ENCODE data around the gene NLRC3. TPM values are rescaled to one million over a fixed set of nuclear protein-coding genes. Genes with fewer than 3 reads are reported as not detected.

Gene NLRC3
- total RNA-seq, 1 donor from 2014 or later, result 0.72 TPM

DNA sequence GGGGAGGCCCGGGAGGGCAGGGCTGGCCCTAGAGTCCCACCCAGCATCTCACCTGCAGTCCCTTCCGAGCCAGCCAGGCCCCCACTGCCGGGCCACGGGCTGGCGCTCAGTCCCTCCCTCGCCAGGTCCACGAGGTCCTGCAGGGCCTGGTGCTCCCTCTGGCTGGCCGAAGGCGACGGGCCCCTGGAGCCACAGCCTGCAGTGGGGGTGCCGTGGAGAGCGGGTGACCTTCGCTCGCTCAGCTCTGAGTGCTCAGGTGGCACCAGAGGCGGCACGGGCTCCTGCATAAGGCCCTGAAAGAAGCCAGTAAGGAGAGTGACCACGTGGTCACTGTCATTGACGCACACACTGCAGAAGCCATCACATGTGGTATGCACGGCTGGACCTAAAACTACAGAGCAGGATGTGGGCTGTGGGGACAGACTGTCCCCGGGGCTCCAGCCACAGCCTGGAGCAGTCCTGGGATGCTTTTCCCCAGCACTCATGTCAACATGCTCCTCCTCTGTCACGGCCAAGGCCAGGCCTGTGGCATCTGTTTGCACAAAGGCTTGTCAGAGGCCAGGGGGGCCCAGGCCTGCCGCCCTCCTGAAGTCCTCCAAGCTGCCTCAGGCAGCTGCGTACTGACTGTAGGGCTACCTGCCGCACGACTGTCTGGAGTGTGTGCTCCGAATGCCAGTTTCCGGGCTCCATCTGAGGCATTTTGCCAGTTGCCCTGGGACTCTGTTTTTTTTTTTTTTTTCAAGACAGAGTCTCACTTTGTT is 19.1 kb upstream of the NLRC3 start:
- DNase-seq, result no peak

DNA sequence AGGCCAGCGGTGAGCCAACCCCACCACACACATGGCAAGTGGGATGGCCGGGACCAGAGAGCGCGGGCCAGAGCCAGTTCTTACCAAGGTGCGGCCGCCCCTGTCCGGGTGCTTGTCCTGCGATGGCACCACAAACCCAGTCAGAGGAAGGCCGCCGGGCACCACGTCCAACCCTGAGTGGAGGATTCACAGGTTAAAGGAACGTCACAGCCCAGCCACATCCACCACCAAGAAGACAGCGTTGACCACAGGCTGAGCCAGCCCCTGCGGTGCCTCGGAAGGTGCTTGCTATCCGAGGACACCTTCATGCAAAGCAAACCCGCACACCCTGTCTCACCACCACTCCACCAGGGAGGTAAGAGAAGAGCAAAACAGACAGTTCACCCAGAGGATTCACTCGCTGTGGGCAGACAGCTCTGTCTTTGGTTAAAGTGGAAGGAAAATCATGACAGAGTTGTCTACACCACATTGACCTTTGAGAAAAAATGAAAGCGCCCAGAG is 18.4 kb upstream of the NLRC3 start:
- DNase-seq, result no peak

DNA sequence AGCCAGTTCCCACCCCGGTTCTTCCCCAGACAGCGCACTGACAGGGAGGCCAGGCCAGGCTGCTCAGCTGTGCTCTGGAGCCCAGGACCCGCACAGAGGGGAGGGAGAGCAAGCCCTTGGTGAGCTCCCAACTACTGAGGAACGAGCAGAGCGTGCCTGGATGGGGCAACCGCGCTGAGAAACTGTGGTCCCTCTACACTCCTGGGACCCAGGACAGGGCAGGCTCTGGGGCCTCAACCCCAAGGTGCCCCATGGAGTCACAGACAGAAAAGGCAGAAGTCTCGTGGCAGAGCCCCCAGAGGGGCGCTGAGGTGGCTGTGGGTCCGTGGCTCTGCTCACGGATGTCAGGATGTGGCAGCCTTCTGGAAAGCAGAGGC is 17.9 kb upstream of the NLRC3 start:
- no peak for DNase-seq

DNA sequence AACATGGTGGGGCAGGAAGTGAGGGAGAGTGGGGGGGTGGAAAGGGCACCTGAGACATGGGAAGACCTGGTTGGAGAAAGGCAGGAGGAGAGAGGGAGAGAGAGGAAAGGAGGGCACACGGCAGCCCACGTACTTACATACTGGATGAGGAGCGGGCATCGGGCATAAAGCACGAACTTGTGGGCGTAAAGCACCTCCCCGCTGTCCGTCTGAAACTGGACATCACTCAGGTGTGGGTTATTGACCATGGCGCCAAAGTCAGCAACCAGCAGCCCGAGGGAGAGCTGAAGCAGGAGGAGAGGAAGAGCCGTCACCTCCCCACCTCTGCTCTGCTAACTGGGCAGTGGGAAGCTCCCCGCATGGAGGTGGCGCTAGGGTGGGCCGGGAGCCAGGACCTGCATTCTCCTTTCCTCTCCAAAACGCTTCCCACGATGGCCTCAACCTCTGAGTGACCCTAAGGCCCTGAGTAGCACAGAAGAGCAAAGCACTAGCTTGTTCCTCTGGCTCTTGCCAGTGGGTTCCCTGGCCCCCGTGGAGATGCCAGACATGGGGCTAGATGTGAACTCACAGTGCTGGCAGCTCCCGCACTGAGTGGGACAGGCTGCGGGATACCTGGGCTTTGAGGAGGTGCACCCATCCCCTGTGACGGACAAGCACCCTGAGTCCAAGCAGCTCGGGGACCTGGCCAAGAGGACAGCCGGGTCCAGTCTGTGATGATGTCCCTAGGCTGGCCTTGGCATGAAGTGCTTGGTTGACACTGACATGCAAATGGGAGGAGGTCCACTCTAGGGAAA is 17.3 kb upstream of the NLRC3 start:
- no peak for DNase-seq

DNA sequence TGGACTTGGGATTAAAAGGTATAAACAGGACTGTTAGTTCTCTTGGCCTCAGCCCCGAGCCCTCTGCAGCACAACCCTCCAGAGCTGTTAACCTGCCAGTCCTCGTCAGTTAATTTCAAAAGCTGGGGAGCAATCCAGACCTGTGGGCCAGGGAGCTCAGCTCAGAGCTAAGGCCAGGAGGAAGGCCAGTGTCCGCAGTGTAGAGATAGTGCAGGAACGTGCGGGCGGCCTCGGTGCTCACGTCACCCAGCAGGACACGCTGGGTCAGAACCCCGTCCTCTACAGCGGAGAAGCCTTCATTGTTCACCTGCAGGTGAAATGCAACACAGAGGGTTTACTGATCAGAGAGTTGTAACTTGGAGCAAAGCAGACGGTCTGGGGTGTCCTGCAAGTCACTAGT is 15.4 kb upstream of the NLRC3 start:
- DNase-seq, result no peak

DNA sequence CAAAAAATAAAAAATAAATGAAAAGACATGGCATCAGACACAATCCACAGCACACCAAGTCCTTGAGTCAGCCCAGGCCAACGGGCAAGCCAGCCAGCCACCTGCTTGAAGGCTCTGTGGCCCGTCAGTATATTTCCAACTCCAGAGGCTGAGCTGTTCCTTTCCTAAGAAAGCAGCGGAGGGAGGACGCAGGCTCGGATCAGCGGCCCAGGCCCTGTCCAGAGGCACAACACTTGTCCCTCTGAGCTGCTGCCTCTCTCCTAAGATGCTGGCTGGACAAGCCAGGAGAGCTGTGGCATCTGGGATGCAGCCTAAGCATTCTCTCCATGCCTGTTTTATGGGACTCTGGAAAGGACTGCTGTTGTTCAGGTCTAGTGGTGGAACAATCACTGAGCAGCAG is 14.8 kb upstream of the NLRC3 start:
- DNase-seq, result no peak

DNA sequence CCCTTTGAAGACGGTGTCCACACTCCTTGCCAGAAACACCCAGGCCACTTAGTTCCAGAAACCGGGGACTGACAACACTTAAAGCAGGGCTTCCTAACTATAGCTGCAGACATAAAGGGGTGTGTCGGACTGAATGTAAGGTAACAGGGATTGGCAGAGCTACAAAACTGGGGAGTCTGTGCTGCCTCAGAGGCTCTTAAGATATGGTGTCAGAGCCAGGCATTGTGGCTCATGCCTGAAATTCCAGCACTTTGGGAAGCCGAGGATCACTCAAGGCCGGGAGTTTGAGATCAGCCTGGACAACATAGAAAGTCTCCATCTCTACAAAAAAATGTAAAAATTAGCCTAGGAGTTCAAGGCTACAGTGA is 14.2 kb upstream of the NLRC3 start:
- DNase-seq, result no peak

DNA sequence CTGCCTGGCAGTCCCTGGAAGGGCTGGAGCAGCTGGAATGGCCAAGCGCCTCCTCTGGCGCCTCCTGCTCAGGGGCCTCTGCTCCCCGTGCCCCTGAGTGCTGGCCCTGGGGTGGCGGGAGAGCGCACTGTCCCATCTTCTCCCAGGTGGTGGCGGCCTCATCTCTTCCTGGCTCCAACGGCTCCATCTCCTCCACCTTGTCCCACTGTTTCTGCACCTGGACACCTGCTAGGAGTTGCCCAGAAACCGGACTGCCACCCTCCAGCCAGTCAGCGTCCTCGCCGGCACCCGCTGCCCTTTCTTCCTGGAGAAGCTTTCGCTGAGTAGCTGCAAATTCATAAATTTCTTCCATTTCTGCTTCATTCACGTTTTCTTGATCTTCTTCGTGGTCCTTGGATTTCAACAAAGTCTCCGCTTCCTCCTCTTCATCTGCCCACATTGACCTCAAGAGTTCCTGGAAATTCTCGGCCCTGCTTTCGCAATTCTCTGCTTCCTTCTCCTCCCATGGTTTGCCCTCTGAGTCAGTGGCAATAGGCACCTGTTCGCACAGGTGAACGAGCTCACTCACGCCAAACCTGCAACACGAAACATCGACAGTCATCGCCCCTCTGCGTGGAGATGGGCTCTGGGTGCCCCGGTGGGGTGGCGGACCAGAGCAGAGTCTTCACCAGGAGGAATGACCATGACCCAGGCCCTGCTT is 13.7 kb upstream of the NLRC3 start:
- no peak for DNase-seq

DNA sequence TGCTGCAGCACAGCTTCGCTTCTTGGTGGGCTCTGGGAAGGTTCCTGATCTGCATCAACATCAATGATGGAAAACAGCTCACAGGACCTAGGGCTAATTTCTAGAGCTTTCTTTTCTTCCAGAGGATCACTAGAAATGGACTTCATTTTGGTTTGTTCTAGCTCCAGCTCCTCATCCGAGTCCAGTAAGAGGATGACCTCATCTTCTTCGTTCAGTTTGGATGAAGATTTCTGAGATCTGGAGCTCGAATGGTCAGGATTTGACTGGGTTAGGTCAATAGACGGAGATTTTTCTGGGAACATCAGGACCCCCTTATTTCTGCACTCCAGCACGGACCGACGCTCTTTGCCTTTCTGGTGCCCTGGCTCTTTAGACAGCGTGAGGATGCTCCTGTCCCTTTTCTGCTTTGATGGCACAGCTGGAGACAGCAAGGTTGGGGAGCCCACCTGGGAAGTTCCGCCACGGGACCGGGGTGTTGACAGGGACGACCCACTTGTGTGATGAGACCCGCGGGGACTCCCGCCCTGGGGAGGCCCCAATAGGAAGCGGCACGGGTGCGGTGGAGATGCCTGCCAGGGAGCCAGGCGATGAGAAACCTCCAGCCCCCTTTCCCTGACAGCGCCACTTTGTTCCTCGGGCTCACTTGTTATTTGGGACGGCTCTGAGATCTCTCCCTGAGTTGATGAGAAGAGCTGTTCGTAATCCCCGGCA is 12.9 kb upstream of the NLRC3 start:
- DNase-seq, result no peak

DNA sequence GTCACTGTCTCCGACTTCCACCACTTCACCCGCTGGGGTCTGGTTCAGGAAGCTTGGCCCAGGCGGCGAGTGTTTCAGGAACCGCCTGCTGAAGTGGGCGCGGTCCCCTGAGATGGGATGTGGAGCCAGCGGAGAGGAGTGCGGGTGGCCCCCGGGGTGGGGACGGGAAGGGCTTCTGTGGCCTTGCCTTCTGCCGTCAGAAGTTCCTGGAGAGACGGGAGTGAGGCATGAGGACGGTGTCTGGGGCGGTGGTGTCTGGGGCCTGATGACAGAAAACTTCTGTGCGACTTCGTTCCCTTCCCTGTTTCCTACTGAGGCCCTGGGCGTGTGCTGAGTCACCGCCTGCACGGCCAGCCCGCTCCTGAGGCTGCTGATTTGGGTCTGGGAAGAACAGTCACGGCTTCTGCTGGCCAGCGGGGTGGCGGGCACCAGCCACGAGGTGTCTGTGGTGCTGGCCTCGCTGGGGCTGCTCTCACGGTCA is 12.3 kb upstream of the NLRC3 start:
- no peak for DNase-seq

DNA sequence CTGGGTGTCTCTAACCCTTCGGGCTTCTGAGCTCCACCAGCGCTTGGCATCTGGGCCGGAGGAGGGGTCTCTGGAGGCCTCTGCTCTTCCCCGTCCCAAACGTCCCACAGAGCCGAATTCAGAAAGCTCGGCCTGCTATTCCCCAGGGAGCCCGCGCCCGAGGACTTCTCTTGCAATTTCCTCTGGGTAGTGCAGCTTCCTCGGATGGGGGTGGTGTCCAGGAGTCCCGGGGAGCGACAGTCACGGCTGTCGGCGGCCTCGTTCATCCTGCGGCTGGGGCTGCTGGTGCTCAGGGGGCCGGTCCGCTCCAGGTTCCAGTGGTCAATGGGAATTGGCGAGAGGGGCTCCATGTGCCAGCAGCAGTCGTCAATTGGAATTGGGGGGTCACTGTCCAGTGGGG is 11.8 kb upstream of the NLRC3 start:
- no peak for DNase-seq

DNA sequence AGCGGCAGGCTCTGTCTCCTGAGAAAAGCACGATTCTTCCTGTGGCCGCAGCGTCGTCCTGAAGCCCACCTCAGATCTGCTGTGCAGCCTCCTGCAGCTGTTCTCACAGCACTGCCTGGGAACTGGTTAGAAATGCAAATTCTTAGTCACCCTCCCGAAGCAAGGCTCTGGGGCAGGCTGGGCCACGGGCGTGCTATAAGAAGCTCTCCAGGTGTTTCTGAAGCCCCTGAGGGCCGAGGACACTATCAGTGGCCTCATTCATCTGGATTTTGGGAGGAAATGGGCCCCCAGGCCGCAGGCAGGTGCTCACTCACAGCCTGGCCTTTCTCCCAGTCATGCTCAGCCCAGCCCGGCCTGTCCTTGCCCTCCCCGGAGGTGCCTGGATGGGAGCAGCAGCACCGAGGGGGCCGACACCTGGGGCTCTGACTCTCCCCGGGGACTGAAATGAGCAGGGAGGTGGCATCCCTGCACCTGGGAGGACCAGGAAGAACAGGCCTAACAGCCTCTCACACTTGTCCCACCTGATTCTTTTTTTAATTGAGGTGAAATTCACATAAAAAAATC is 10.4 kb upstream of the NLRC3 start:
- DNase-seq, result no peak

DNA sequence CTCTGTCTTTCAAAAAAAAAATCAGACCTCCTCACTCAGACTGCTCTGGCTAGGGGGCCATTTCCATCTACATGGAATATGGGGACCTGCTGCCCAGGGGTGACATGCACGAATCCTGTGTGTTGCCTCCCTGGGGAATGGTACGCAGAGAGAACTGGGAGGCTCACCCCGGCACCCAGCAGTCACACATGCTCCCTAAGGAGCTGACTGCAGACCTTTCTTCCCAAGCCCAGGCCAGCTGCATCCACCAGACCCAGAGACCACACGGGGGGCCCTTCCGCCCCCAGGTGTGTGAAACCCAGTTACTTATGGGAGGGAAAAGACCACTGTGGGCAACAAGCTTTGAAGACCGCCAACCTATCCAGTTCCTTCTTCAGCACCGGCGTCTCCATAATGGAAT is 7.2 kb upstream of the NLRC3 start:
- DNase-seq, result no peak

DNA sequence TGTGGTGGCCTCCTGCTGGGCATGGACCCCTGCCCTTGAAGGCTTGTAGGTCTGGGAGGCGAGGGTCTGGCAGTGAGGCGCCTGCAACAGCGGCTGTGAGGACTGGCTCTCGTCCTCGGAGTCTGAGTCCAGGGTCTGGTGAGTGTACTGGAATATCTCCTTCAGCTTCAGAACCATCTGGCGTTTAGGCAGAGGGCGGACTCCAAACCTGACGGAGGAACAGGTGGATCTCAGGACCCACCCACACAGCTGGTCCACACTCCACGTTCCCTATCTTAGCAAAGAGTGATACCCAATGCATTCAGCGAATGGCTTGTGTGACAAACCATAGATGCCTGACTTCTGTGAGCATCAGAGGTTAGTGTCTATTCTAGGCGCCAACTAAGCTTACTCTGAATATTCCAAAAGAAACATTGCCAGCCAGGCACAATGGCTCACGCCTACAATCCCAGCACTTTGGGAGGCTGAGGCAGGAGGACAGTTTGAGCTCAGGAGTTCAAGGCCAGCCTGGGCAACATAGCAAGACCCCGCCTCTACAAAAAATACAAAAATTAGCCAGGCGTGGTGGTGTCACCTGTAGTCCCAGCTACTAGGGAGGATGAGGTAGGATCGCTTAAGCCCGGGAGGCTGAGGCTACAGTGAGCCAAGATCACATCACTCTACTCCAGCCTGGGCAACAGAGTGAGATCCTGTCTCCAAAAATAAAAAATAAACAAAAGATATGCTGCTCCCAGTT is 6.3 kb upstream of the NLRC3 start:
- DNase-seq, result no peak

DNA sequence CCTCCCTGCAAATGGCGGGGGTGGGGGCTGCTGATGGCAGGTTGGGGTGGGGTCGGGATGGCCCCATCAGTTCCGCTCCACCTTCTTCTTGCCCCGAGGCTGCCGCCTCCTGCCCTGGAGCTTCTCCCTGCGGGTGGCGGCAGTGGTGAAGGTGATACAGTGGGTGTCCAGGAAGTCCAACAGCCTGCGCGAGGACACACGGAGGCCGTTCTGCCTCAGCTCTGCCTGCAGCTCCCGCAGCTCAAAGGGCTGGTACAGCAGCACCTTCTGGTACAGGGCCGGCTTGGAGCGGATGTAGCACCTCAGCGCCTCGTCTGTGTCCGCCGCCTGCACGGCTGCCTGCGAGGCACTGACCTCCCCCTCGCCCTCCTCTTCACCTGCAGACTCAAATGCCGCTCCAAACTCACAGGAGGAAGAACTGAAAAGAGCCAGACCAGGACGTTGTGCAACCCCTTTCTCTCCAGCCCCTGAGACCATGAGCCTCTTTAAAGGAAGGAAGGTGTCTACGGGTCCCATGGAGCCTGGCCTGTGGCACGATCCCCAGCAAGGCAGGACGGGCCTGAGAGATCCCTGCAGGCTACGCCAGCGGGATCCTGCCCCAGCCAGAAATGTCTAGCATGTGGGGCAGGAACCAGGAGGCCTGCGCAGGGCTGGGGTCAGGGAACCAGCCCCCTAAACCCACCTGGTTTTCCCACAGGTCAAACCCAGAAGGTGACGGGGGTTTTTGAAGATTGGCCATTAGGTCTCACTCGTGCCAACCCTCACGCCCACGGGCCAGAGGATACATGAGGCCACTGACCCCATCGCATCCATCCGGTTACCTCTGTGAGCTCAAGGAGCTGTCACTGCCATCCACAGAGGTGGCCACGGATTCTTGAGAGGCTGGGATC is 5.3 kb upstream of the NLRC3 start:
- no peak for DNase-seq

DNA sequence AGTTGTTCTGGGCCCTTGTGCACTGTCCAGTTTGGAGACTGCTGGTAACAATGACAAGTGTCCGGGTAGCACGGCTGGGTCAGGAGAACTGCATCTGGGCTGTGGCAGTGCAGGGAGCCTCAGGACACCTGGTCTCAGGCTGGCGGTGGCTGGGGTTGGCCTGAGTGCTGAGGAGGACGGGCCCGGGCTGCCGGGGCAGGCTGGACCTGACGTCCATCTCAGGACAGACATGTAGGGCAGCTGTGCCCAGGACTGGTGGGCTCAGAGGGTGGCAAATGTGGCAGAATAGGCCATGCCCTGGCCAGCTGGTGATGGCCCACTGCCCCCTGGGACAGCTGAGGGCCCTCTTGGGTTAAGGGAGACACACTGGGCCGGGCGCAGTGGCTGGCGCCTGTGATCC is 4.2 kb upstream of the NLRC3 start:
- DNase-seq, result no peak

DNA sequence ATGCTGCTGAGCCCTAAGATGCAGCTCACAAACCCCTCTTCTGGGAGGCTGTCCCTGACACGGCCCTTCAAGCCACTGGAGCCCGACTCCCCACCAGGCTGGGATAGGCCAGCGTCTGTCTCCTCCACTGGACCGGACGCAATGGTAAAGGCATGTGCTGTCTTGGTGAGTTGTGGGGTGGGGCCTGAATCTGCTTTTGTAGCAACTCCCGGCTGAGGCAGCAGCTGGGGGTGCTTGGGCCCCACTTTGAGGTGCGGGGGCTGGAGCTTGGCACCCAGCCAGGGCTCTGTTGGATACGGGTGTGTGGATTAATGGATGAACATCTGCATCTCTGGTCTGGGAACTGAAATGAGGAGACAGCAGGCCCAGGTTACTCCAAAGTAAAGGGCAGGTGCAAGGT is 3.5 kb upstream of the NLRC3 start:
- DNase-seq, result peak; percentile 83

DNA sequence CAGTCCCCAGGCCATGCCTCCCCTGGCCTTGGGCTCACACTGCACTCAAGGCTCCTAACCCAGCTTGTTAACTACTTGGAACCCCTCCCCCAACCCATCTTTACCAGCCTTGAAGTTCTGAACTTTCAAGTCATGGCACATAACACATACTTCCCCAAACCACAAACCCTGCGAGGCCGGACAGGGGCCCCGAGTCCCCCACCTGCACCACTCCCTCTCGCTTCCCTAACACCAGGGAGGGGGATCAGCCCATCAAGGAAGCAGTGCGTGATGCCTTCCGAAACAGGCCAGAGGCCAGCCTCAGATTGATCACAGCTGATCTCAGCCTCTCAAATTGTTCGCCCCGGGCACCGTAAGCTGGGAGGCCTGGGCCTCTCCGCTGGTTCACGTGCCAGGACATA is 3.0 kb upstream of the NLRC3 start:
- DNase-seq, result no peak

DNA sequence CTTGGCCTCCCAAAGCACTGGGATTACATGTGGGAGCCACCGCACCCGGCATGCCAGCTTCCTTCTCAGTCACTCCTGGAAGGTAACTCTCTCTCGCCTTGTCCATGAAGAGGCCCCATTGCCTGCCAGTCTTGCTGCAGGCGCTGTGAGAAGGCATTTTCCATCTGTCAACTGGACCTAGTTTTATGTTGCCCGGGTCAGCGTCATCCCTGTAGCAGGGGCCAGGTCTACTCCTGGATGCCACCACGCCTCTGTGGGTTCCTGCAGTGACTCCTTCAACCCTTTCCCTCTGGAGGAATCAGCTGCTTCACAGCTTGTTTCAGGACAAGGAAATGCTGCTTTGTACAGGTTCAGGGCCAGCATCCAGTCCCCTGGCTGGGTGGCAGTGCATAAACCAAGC is 2.6 kb upstream of the NLRC3 start:
- no peak for DNase-seq
